ENCODE data around the gene COMMD2. TPM values are rescaled to one million over a fixed set of nuclear protein-coding genes. Genes with fewer than 3 reads are reported as not detected.

Gene COMMD2

DNA sequence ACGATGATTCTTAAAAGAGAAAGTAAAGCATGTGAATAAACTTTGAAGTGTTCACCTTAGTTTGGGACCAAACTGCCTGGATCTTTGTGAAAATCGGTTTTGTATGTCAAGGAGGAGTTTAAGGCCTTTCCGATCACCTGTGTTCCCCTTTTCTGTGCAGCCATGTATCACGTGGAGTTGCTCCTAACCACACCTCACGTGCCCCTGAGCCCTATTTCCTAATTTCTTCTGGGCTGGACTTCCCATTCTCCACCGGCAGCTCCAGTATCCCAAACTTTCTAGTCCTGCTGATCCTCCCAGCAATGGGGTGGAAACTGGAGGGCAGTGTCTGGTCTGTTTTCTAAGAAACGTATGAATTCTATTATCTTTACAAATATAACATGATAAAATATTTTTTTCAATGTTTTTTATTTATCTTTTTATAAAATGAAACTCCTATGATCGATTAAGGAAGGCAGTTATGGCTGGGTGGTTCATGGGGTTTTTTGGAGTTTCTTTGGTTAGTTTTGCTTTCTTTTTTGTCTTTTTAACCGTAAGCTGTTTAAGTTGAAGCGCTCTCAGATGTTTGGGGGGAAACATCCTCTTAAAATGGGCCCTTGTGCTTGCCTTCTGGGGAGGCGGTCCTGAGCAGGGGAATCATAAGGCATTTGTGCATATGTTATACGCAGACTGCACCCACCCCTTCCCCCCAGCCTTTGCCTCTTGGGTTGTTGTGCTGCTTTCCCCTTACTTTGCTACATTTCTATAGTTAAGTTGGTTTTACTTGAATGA is 50.9 kb downstream of the COMMD2 start:
- no peak overlapping the region for H3K4me3 ChIP-seq (ENCODE audit: low read length)
- H3K27me3 ChIP-seq (ENCODE audit: control insufficient read depth, insufficient read depth, low read length), result no peaks in the 10 kb centered on the region
- H3K9ac ChIP-seq (ENCODE audit: low read depth, low read length), result no peak overlapping the region

More for the DNA sequence above, 50.9 kb downstream of the COMMD2 start:
- Histone ChIP-seq H3K9me3 (replicated peaks; ENCODE audit: low read length) (peaks cover 7% of the 10 kb centered on the region), H3K4me1 (ENCODE audit: control insufficient read depth, insufficient read depth, low read length) (peaks cover 19% of the 10 kb centered on the region), H3K36me3 (ENCODE audit: insufficient read depth, low read length) (no peaks in the 10 kb centered on the region), H3K4me2 (ENCODE audit: low read length) (no peak overlapping the region)

Small RNA genes within 50 kb of the gene (small RNA-seq; reads per million reads assigned to genes)
- not detected for gene RNU6-507P
